Measurements from ENCODE around the gene TCAIM. TPM values are rescaled to one million over a fixed set of nuclear protein-coding genes. Genes with fewer than 3 reads are reported as not detected.
"Not testable (repeated sequence)": the region's sequence is repeated elsewhere in the genome, so short reads cannot be mapped to it uniquely, and the experiment has no call there.

Gene TCAIM
- total RNA-seq, 2 donors from 2014 or later: 36.2 to 39.7 TPM

DNA sequence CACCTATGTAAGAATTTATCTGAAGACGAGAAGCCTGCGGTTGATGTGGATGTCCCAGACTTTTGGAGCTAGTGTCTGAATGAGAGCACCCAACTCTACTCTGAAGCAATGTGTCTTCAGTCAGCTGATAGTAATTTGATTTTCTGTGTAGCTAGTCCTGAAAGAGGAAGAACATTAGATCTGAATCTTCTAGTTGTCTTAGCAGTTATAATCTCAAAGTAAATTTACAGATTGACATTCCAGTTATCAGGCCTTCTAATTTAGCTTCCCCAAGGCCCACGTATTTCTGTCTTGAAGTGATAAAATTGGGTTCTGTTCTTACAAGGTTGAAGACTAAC, 1.5 kb downstream of the TCAIM start:
- H3K27me3 ChIP-seq (replicated peaks; ENCODE audit: insufficient read depth): no peaks in the 10 kb centered on the region
- no peak for TF ChIP-seq POLR2AphosphoS5 (IDR thresholded peaks at IDR 0.05)
- no peak for TF ChIP-seq POLR2A (IDR thresholded peaks at IDR 0.05)
- TF ChIP-seq, protein P1, sequence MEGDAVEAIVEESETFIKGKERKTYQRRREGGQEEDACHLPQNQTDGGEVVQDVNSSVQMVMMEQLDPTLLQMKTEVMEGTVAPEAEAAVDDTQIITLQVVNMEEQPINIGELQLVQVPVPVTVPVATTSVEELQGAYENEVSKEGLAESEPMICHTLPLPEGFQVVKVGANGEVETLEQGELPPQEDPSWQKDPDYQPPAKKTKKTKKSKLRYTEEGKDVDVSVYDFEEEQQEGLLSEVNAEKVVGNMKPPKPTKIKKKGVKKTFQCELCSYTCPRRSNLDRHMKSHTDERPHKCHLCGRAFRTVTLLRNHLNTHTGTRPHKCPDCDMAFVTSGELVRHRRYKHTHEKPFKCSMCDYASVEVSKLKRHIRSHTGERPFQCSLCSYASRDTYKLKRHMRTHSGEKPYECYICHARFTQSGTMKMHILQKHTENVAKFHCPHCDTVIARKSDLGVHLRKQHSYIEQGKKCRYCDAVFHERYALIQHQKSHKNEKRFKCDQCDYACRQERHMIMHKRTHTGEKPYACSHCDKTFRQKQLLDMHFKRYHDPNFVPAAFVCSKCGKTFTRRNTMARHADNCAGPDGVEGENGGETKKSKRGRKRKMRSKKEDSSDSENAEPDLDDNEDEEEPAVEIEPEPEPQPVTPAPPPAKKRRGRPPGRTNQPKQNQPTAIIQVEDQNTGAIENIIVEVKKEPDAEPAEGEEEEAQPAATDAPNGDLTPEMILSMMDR (IDR thresholded peaks at IDR 0.05): no peak
- no peaks in the 10 kb centered on the region for H3K9me3 ChIP-seq
- H3K4me3 ChIP-seq: peak overlapping the region in 1 of 2 donors; percentile 68
- WGBS: 74% methylated on average over 3 of the region's 3 CpGs
- no peak overlapping the region for H3K27ac ChIP-seq
- no peak for DNase-seq (ENCODE audit: low spot score)
- no peaks in the 10 kb centered on the region for H3K36me3 ChIP-seq
- intact Hi-C loops (cut with DNase I): no loop called here
- H3K4me1 ChIP-seq (replicated peaks): no peaks in the 10 kb centered on the region

DNA sequence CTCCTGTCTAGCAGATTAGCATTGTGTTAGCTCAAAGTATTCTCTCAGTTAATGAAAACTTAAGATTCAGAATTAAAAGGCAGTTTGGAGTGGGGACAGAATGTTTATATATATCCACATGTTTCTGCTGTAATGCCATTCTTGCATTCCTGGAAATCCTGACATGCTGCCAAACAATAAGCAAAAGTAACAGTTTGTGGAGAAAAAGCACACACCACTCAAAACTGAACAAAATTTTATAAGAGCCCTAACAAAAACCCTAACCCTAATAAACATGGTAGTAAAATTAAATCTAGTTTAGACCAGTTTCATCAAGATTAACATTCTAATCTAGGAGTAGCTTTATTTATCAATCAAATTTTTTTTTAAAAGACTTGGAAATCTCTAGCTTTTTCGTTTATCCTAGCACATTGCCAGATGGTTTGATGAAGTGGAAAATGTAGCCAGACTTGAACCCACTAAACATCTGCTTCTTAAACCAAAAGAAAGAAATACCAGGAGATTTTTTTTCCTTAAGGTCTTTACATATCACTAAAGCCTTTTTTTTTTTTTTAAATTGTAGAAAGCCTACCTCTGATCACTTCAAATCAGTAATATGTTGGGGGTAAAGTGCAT, 3.7 kb downstream of the TCAIM start:
- intact Hi-C loops (cut with DNase I): no loop called here

DNA sequence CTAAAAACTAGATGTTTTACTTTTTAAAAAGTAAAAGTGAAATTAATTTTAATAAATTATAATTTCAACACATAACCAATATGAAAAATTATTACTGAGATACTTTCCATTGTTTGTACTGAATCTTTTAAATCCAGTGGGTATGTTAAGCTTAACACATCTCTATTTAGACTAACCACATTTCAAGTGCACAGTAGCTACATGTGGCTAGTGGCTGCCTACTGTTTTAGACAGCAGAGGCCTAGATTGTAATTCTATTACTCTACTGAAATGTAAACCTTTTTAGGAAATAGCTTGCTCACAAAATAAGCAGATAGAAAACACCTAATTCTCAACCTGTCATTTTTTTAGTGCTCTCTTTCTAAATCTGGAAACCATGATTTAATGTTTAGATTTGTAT, 4.9 kb downstream of the TCAIM start:
- no peak for TF ChIP-seq POLR2AphosphoS5 (IDR thresholded peaks at IDR 0.05)
- TF ChIP-seq, protein P1 (IDR thresholded peaks at IDR 0.05): no peak
- TF ChIP-seq POLR2A (IDR thresholded peaks at IDR 0.05): no peak
- DNase-seq (ENCODE audit: low spot score): no peak
- intact Hi-C loops (cut with DNase I): no loop called here
- H3K27me3 ChIP-seq (replicated peaks; ENCODE audit: insufficient read depth): no peaks in the 10 kb centered on the region
- H3K9me3 ChIP-seq: no peaks in the 10 kb centered on the region
- H3K4me3 ChIP-seq: no peak overlapping the region
- no peak overlapping the region for H3K27ac ChIP-seq
- H3K4me1 ChIP-seq (replicated peaks): no peaks in the 10 kb centered on the region
- H3K36me3 ChIP-seq: no peaks in the 10 kb centered on the region

More for the DNA sequence above, 3.7 kb downstream of the TCAIM start:
- no peak overlapping the region for H3K4me3 ChIP-seq
- H3K9me3 ChIP-seq: no peaks in the 10 kb centered on the region
- H3K27ac ChIP-seq: no peak overlapping the region
- H3K4me1 ChIP-seq (replicated peaks): no peaks in the 10 kb centered on the region
- WGBS: 18% methylated on average over 1 of the region's 1 CpG
- TF ChIP-seq, protein P1 (IDR thresholded peaks at IDR 0.05): no peak
- TF ChIP-seq POLR2AphosphoS5 (IDR thresholded peaks at IDR 0.05) (no peak), POLR2A (IDR thresholded peaks at IDR 0.05) (no peak)
- DNase-seq (ENCODE audit: low spot score): no peak
- no peaks in the 10 kb centered on the region for H3K36me3 ChIP-seq
- H3K27me3 ChIP-seq (replicated peaks; ENCODE audit: insufficient read depth): no peaks in the 10 kb centered on the region

DNA sequence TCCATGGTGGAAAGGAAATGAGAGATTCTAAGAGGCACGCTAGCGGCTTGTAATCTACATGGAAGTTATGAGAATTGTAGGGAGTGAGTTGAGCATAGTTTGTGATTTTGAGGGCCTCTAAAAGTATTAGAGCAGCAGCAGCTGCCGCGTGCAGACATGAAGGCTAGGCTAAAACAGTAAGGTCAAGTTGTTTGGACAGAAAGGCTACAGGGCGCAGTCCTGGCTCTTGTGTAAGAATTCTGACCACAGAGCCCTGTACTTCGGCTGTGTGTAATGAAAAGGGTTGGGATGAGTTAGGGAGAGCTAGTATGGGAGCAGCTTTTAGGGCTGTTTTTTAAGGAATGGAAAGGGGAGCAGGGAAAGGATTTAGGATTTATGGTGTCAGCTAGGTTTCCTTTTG, 8.0 kb downstream of the TCAIM start:
- 94% methylated on average over 6 of the region's 6 CpGs for WGBS
- H3K27me3 ChIP-seq (replicated peaks; ENCODE audit: insufficient read depth); H3K4me1 ChIP-seq (replicated peaks); H3K4me3 ChIP-seq; H3K9me3 ChIP-seq; DNase-seq (ENCODE audit: low spot score); intact Hi-C loops (cut with DNase I); H3K36me3 ChIP-seq: not testable (repeated sequence)
- peak overlapping the region; percentile 5 to 13 for H3K27ac ChIP-seq

DNA sequence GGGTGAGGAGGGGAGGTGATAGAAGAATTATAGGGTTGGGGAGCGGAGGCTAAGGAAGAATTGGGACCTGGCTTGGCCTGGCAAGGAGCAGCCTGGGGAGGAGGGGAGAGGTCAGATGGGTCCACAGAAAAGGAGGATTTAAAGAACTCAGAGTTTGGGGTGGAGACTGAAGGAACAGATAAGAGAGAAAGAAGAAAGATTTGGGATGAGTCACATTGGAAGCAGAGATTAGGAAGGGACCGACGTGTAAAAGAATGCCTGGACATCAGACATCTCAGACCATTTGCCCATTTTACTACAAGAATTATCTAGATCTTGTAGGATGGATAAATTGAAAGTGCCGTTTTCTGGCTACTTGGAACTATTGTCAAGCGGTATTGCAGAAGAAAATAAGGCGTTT, 10.4 kb downstream of the TCAIM start:
- H3K4me1 ChIP-seq (replicated peaks): no peaks in the 10 kb centered on the region
- no peaks in the 10 kb centered on the region for H3K9me3 ChIP-seq
- no peak overlapping the region for H3K4me3 ChIP-seq
- no peaks in the 10 kb centered on the region for H3K27me3 ChIP-seq (replicated peaks; ENCODE audit: insufficient read depth)
- no peak for DNase-seq (ENCODE audit: low spot score)
- H3K36me3 ChIP-seq: no peaks in the 10 kb centered on the region
- H3K27ac ChIP-seq: no peak overlapping the region
- TF ChIP-seq POLR2A (IDR thresholded peaks at IDR 0.05) (no peak), POLR2AphosphoS5 (IDR thresholded peaks at IDR 0.05) (no peak)
- TF ChIP-seq, protein P1 (IDR thresholded peaks at IDR 0.05): no peak
- intact Hi-C loops (cut with DNase I): no loop called here
- WGBS: 94% methylated on average over 6 of the region's 6 CpGs

All from prostate gland (tissue), 2 donors.